GM10266 (cell line): ENCODE data around the gene IFNL3.
"Not testable (repeated sequence)": the region's sequence is repeated elsewhere in the genome, so short reads cannot be mapped to it uniquely, and the experiment has no call there.

Experiments
- DNase-seq: peaks from one replicate; pipeline ENCODE4 v3.0.0; 2012; ENCODE audit errors: extremely low spot score
- CTCF ChIP-seq: IDR thresholded peaks from 2 replicates; pipeline ENCODE4 v1.5.1; 2012; ENCODE audit warnings: mild to moderate bottlenecking, low read depth; ENCODE audit not compliant: control insufficient read depth, insufficient read depth; ENCODE audit errors: missing control alignments

Gene IFNL3

GRCh38 chr19:39237200-39238184, 7.3 kb downstream of the IFNL3 start:
- DNase-seq = peak; percentile 58
- TF ChIP-seq CTCF = no peak

DNA sequence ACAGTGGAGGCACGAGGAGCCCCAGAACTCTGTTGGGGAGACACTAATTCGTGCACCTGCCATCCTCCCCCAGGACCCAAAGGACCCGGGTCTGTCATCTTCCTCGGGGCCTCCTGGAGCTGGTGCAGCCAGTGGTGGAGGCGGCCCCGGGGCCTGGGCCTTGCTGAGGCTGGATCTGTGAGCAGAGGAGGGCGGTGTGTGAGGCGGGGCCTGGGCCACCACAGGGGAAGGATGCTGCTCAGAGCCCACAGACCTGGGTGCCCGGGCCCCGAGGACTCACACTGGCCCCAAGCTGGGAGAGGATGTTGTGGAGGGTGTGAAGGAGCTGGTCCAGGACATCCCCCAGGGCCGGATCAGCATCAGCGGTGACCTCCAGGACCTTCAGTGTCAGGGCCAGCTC, 8.3 kb downstream of the IFNL3 start:
- no peak for TF ChIP-seq CTCF
- DNase-seq = no peak

DNA sequence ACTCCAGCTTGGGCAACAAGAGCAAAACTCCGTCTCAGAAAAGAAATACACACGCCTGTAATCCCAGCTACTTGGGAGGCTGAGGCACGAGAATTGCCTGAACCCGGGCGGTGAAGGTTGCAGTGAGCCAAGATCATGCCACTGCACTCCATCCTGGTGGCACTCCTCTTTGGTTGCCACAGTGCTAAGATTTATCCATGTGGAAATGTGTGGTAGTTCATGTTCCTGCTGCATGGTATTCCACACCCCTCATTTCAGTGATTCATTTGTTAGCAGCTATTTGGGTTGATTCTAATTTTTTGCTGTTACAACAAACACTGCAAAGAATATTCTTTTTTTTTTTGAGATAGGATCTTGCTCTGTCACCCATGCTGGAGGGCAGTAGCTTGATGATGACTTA, 12.1 kb downstream of the IFNL3 start:
- TF ChIP-seq CTCF = no peak
- no peak for DNase-seq

GRCh38 chr19:39230096-39230764, 14.6 kb downstream of the IFNL3 start:
- no peak for TF ChIP-seq CTCF
- no peak for DNase-seq

DNA sequence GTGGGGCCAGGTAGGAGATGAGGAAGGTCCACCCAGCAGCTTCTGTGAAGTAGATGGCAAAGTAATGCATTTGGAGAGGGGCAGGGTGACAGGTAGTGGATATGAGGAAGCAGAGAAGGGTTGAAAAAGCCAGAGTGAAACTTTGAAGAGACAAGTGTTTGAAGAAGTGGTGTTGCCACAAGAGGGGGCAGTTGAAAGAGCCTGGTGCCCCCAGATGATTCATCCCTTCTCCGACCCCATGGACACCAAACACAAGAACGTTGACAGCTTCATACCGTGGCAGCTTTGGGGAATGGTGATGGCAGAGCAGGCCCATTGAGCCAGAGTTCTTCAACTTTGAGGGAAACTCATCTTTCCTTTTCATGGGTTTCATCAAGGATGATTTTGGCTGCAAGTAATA, 19.9 kb downstream of the IFNL3 start:
- DNase-seq = no peak
- peak; percentile 2 for TF ChIP-seq CTCF

DNA sequence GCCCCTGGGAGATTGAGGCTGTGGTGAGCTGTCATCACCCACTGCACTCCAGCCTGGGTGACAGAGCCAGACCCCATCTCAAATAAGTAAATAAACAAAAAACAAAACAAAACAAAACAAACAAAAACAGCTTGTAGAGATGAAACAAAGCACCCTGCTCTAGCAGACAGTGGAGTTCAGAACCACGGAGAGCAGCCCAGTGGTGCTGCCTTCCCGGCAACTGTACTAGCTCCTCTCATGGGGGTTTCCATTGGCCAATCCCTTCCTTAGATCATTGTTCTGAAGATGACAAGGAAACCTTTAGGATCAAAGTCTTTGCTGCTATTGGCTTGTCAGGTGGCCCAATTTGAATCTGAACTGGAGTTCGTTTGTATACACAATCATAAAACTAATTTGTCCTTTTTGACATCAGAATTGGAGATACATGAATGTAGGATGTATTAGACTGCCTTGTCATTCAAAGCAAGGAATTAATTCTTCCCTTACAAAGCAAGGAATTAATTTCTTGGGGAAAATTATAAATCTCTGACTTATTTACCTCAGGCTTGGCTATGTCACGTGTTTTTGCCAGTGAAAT, 21.0 kb downstream of the IFNL3 start:
- TF ChIP-seq CTCF = no peak
- peak; percentile 36 for DNase-seq

DNA sequence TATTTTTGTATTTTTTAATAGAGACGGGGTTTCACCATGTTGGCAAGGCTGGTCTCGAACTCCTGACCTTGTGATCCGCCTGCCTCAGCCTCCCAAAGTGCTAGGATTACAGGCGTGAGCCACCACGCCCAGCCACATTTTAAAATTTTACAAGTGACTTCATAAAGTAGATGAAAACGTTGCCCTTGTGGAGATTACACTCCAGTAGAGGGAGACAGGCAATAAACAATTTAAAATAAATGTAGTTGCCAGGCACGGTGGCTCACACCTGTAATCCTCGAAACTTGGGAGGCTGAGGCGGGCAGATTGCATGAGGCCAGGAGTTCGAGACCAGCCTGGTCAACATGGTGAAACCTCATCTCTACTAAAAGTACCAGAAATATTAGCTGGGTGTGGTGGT, 25.7 kb downstream of the IFNL3 start:
- DNase-seq = not testable (repeated sequence)
